GM12864 (cell line): ENCODE results near the gene MAP3K5.

ENCODE experiments used
- DNase-seq: peaks from one replicate; pipeline ENCODE4 v3.0.0-alpha.2; 2011; ENCODE audit warnings: low read depth
- H3K4me3 ChIP-seq: 2 replicates; pipeline ENCODE4 v1.5.1; 2011; ENCODE audit warnings: mild to moderate bottlenecking, low read depth, low read length, control low read depth
- TF ChIP-seq, protein P1 (sequence below): IDR thresholded peaks from 2 replicates; pipeline ENCODE4 v1.5.1; 2011; ENCODE audit warnings: low read depth, mild to moderate bottlenecking, moderate library complexity, low read length, control low read depth, inconsistent platforms; ENCODE audit errors: missing control alignments

The MAP3K5 gene

DNA sequence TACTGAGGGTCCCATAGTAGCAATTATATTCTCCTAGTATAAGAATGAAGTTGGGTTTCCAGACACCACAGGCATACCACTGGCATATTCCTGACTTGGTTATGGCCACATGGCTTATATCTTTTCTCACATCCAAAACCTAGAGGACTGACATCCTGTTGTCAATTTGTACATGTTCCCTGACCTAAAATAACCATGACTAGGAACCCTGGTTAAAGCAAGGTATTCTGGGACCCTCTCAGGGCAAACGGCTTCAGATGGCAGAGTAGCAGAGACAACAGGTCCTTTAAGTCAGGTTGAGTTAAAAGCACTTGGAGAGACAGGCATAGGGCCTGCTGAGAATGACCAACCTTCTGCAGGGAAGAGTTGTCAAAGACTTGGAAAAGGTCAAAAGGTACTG, 12.6 kb downstream of the MAP3K5 start:
- TF ChIP-seq, protein P1, sequence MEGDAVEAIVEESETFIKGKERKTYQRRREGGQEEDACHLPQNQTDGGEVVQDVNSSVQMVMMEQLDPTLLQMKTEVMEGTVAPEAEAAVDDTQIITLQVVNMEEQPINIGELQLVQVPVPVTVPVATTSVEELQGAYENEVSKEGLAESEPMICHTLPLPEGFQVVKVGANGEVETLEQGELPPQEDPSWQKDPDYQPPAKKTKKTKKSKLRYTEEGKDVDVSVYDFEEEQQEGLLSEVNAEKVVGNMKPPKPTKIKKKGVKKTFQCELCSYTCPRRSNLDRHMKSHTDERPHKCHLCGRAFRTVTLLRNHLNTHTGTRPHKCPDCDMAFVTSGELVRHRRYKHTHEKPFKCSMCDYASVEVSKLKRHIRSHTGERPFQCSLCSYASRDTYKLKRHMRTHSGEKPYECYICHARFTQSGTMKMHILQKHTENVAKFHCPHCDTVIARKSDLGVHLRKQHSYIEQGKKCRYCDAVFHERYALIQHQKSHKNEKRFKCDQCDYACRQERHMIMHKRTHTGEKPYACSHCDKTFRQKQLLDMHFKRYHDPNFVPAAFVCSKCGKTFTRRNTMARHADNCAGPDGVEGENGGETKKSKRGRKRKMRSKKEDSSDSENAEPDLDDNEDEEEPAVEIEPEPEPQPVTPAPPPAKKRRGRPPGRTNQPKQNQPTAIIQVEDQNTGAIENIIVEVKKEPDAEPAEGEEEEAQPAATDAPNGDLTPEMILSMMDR: no peak
- H3K4me3 ChIP-seq: no peak overlapping the region
- no peak for DNase-seq

- DNase-seq: no peak
- H3K4me3 ChIP-seq: no peak overlapping the region
- TF ChIP-seq, protein P1: no peak
Measured at GRCh38 chr6:136777651-136778050, 14.6 kb downstream of the MAP3K5 start.

GRCh38 chr6:136775548-136775947, 16.7 kb downstream of the MAP3K5 start:
- TF ChIP-seq, protein P1: no peak
- no peak overlapping the region for H3K4me3 ChIP-seq
- no peak for DNase-seq

GRCh38 chr6:136775081-136775480, 17.2 kb downstream of the MAP3K5 start:
- DNase-seq: no peak
- no peak overlapping the region for H3K4me3 ChIP-seq
- TF ChIP-seq, protein P1: no peak

- TF ChIP-seq, protein P1: no peak
Measured at GRCh38 chr6:136774228-136775041, 17.8 kb downstream of the MAP3K5 start.

DNA sequence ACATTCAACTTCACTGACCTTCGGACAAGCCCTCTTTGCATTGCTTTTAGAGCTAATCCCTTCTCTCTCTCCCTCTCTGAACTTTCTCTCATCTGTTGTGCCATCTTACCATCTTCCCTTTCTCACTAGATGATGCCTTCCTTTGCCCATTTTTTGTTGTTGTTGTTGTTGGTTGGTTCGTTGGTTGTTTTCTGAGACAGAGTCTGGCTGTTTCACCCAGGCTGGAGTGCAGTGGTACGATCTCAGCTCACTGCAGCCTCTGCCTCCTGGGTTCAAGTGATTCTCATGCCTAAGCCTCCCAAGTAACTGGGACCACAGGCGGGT, 18.8 kb downstream of the MAP3K5 start:
- DNase-seq: no peak
- no peak overlapping the region for H3K4me3 ChIP-seq
- TF ChIP-seq, protein P1: no peak

More at GRCh38 chr6:136774228-136775041, 17.8 kb downstream of the MAP3K5 start:
- DNase-seq: no peak
- H3K4me3 ChIP-seq: no peak overlapping the region
